ENCODE data around the gene STXBP1.
"Not testable (repeated sequence)": the region's sequence is repeated elsewhere in the genome, so short reads cannot be mapped to it uniquely, and the experiment has no call there.

The STXBP1 gene

DNA sequence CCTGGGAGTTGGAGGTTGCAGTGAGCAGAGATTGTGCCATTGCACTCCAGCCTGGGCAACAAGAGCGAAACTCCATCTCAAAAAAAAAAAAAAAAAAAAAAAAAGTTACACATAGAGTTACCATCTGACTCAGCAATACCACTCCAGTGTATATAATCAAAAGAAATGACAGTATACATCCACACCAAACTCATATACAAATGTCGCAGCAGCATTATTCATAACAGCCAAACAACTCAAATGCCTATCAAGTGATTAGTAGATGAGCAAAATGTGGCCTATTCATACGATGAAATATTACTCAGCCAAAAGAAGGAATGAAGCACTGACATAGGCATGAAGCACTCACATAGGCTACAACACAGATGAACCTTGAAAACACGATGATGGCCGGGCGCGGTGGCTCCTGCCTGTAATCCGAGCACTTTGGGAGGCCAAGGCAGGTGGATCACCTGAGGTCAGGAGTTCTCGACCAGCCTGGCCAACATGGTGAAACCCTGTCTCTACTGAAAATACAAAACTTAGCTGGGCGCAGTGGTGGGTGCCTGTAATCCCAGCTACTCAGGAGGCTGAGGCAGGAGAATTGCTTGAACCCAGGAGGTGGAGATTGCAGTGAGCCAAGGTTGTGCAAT lies 9.4 kb downstream of the STXBP1 start:
- DNase-seq (ENCODE audit: low read depth in 2 of 2) = not testable (repeated sequence)

DNA sequence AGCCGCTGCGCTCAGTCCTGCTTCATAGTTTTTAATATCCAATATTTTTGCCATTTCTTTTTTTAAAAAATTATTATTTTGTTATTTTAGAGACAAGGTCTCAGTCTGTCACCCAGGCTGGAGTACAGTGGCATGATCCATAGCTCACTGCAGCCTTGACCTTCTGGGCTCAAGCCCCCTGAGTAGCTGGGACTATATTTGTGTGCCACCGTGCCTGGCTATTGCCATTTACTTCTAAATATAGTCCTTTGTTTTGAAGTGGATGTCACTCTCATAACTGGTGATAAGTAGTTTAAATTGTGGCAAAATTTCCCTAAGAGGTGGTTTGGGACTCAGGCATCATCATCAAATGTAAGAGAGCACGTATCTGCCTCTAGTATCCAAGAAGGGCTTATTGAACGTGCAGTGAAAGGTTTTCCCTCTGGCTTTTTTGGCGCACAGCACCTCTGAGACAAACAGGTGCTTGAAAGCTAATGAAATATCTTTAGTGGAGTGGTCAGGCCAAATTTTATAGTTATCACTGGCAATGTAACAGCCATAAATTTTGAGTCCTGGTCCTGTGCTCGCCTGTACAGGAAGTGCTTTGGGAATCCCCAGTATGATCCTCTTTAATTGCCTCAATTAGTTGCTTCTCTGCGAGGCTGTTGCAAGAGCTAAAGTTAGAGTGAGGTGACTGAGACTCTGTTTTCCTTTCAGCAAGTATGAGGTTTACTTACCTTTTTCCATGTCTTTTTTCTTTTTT lies 14.8 kb downstream of the STXBP1 start:
- no peak for DNase-seq (ENCODE audit: low read depth in 2 of 2)

DNA sequence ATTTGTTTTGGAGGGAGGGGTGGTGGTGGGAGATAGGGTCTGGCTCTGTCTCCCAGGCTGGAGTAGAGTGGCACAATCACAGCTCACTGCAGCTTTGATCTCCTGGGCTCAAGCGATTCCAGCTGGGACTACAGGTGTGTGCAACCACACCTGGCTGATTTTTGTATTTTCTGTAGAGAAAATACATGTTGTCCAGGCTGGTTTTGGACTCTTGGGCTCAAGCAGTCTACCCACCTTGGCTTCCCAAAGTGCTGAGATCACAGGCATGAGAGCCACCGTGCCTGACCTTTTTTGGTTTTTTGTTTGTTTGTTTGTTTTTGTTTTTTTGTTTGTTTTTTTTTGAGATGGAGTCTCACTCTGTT lies 15.4 kb downstream of the STXBP1 start:
- DNase-seq (ENCODE audit: low read depth in 2 of 2) = no peak

DNA sequence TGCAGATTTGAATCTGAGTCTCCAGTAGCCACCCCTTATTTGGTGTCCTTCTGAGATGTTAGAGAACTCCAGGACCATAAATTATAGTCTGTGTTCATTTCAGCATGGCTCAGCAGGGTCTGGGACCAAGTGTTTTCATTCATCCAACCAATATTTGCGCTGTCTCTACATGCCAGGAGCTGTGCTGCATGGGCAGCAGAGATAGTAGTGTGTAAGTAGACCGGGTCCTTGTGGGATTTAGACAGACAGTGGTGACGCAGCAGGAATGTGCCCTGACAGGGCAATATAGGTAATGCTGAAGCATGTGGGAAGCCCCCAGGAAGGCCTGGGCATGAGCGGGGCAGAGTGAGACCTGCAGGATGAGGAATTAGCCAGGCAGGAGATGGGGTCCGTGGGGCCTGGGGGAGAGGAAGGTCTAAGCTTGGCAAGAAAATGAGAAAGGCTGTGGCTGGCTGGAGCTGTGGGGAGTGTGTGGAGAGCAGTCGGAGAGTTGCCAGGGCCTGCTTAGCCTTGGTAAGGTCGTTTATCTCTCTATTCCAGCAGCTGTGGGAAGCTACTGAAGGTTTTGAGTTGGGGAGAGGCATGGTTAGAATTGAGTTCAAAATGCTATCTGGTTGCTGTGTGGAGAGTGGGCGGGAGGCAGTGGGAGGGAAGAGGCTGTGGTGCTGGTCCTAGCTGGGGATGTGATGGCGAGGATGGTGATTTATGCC lies 16.8 kb downstream of the STXBP1 start:
- no peak for DNase-seq (ENCODE audit: low read depth in 2 of 2)

DNA sequence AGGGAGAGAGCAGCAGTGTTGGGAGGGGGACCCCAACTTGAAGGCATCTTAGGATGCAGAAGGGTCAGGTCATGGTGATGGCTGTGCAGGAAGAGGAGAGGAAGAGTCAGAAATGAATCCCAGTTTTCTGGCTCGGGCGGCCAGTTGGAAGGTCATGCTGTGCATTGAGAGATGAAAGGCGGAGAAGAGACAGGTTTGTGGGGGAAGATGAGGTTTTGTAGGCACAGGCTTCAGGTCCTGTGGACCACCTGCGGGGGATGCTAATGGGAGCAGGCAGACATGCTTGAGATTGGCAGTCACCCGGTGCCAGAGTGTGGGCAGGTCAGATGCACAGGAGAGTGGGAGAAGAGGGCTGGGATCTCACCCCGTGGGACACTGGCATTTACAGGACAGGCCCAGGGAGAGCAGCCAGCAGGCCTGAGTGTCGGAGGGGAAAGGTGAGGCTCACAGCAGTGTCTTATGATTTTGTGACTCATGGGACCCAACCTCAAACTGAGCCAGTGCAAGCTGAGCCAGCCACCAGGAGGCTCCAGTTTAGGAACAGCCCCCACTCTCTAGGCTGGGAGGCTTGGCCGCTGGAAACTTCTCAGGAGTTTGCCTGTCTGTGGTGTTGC lies 17.5 kb downstream of the STXBP1 start:
- DNase-seq (ENCODE audit: low read depth in 2 of 2) = no peak

DNA sequence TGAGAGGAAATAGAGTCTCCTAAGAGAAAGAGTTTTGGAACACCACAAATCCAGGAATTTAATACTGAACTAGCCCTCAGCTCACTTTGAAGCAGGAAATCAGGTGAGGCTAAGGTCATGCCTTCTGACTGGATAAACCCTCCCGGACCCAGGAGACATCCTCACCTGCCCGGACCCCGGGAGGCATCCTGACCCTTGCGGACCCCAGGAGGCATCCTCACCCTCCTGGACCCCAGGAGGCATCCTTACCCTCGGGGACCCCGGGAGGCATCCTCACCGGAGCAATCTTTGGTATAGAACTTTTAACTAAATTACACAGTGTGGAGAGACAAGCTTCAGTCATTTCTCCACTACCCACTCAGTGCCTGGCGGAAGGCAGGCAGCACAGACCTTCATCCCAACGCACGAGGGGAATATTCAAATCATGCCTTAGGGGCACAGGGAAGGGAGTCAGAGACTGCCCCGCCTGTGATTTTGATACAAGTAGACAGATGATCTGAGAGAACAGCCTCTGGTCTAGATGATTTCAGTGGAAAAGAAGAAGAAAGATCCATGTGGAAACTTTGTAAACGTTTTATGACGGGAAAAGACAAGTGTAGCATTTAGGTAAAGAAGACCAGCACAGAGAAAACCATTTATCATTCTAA lies 21.3 kb downstream of the STXBP1 start:
- no peak for DNase-seq (ENCODE audit: low read depth in 2 of 2)

DNA sequence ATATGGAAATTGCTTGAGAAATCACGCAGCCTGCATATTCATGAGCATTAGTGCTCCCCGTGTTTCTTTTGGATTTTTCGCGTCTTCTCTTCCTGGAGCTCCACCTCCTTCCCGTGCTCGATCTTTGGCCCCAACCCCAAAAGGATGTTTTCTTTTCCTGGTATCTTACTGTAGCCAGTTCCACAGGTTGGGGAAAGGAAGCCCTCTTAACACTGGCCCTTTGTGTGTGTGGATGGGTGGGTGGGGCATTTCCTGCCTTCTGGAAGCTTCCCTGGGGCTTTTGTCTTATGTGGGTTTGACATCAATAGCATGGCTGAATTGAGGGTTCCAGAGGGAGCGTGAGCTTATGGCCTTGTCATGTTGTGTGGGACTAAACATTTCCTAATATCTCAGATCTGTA lies 21.9 kb downstream of the STXBP1 start:
- DNase-seq (ENCODE audit: low read depth in 2 of 2) = no peak

DNA sequence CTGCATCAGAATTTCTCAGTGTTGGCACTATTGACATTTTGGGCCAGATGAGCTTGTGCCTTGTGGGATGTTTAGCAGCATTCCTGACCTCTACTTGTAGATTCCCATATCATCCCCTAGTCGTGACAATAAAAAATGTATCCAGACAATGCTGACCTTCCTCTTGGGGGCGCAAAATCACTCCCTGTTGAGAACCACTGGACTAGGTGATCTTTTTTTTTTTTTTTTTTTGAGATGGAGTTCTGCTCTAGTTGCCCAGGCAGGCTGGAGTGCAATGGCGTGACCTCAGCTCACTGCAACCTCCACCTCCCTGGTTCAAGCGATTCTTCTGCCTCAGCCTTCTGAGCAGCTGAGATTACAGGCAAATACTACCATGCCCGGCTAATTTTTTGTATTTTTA lies 22.6 kb downstream of the STXBP1 start:
- no peak for DNase-seq (ENCODE audit: low read depth in 2 of 2)

DNA sequence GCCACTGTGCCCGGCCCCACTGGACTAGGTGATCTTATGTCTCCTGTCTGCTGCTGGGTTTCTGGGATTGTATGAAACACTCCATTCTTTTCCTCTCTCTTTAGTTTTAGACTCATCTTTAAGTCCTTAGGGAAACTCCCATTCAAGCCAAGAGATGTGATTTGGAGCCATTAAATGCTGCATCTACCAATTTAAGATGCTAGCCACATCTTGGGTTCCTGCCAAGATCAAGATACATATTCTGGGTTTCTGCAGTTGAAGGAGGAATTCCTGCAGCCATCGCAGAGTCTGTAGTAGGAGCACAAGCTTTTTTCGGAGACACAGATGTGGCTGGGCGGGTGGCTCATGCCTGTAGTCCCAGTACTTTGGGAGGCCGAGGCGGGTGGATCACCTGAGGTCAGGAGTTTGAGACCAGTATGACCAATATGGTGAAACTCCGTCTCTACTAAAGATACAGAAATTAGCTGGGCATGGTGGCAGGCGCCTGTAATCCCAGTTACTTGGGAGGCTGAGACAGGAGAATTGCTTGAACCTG lies 23.2 kb downstream of the STXBP1 start:
- no peak for DNase-seq (ENCODE audit: low read depth in 2 of 2)

DNA sequence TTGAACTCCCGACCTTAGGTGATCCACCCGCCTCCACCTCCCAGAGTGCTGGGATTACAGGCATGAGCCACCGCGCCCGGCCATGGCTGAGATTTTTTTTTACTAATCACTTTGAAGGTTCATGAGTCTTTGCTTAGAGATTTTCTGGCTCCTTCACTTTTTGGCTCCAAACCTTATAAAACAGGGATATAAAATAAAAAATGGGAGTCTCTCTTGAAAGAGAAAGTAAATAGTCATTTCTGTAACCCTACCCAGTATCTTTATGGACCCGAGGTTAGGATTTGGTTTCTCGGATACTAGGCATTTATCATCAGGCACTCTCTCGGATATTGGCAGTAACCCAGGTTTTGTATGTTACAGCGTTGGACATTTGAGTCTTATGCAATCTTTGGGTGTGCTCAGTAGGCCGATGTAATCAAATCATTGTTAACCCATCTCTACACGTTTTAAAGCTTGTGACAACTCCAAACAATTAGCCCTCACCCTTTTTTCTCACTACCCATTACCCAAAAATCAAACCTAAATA lies 25.3 kb downstream of the STXBP1 start:
- no peak for DNase-seq (ENCODE audit: low read depth in 2 of 2)

DNA sequence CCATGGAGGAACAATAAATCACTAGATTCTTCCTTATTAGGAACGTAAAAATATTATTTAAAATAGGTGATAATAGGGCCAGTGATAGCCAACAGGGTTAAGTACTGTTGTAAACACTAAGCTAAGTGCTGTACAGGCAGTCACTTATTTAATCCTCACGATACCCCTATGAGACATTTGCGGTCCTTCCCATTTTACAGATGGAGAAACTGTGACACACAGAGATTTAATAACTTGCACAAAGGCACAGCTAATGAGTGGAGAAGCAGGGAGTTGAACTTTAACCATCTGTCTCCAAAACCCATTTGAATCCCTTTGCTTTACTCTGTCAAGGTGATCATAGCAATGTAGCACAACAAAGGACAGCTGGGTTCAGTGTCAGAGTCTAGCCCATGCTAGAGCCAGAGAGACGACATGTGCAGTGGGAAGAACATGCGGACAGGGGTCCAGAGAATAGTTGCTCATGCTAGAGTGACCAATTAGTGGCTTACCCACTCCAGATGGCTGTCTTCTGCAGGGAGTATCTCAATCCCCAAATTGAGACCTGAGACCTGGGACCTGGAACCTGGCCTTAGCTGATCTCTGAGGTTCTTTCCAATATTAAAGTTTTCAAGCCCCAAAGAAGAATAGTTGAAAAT lies 28.9 kb downstream of the STXBP1 start:
- DNase-seq (ENCODE audit: low read depth in 2 of 2) = no peak

DNA sequence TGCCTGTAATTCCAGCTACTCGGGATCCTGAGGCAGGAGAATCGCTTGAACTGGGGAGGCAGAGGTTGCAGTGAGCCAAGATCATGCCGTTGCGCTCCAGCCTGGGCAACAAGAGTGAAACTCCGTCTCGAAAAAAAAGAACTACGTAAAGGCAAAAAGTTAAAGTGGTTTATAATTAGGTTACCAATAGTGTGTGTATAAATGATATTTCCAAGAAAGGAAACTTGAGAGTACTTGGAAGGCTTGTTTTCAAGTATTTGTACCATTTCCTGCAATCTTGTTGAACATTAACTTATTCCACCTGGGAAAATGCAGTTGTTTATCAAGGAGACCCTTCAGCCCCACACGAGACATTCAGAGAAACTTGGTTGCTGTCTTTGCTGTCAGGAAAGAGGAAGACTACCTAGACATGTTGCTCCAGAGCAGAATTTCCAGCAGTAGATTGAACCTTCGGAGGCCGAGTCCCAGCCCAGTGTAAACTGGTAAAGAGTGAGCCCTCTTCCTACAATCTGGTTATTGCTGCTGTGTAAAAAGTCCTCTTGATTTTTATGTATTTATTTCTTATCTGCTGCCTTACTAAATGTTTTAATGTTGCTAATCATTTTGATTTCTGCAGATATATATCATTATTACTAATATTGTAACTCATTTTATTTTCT lies 30.1 kb downstream of the STXBP1 start:
- DNase-seq (ENCODE audit: low read depth in 2 of 2) = no peak

DNA sequence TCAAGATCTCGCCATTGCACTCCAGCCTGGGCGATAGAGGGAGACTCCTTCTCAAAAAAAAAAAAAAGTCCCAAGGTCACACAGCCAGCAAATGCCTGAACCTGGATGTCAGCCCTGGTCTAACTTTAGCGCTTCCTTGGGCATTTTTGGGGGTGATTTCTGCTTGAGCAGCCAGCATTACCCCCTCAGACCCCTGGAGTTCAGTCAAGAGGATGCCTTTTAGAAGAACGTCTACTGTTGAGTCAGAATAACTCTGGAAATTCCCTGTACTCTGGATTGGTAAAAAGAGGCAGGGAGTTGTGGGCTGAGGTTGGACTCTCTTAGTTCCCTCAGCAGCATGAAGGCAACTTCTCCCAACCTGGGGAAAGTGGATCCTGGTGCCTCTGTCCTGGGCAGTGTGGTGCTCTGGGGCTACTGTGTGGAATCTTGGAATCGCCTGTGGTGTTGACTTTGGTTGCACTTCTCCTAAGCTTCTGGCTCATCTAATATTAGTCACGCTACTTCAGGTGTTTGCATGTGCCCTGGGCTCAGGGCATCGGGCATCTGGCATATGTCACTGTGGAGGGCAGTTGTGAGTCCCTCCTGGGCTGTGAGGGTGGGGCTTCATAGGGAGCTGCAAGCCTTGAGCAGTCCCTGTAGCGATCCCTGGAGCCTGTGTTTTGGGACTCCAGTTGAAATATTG lies 32.2 kb downstream of the STXBP1 start:
- DNase-seq (ENCODE audit: low read depth in 2 of 2) = no peak

DNA sequence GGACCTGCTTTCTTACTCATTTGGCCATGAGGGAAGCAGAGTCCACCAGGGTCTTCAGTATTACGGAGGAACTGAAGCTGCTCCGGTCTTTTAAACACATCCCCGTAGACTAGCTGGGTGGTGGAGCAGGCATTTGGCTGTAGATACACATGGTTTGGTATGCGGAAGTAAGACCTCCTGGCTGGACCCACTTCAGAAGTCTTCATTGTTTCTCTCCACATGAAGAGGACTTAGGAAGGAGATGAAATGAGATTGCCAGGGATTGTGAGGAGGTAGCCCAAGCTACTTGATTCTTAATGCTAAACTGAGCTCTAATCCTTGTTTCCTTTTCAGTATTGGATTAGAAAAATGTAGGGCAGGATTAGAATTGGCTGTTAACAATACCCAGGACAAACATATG lies 32.9 kb downstream of the STXBP1 start:
- no peak for DNase-seq (ENCODE audit: low read depth in 2 of 2)

DNA sequence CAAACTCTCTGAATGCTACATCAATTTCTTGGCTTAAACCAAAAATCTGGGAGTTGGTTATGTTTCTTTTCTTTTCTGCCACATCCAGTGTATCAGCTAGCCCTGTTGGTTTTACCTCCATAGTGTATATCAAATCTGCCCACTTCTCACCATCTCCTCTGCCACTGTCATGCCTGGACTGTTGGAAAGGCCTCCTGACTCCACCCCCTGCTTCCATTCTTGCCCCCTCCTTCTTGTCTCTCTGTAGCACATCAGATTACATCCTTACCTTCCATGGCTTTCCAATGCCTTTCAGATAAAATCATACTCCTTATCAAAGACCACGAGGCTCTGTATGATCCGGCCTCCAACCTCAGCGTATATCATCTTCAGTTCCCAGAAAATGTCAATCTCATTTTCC lies 35.4 kb downstream of the STXBP1 start:
- DNase-seq (ENCODE audit: low read depth in 2 of 2) = no peak

DNA sequence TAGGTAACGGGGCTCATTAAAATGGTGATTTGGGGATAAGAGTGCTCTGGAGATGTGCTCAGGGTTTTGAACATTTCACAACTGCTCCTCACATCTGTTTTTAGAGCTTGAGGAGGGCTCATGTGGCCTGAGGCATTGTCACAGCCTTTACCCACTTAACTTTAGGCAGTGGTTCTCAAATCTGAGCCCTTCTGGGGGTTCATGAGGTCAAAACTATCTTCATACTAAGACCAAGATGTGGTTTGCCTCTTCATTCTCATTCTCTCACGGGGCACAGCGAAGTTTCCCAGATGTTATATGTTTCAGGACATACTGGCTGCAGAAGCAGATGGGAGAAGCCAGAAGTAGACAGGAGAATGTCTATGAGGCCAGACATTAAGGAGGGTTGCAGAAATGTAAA lies 38.4 kb downstream of the STXBP1 start:
- no peak for DNase-seq (ENCODE audit: low read depth in 2 of 2)

DNA sequence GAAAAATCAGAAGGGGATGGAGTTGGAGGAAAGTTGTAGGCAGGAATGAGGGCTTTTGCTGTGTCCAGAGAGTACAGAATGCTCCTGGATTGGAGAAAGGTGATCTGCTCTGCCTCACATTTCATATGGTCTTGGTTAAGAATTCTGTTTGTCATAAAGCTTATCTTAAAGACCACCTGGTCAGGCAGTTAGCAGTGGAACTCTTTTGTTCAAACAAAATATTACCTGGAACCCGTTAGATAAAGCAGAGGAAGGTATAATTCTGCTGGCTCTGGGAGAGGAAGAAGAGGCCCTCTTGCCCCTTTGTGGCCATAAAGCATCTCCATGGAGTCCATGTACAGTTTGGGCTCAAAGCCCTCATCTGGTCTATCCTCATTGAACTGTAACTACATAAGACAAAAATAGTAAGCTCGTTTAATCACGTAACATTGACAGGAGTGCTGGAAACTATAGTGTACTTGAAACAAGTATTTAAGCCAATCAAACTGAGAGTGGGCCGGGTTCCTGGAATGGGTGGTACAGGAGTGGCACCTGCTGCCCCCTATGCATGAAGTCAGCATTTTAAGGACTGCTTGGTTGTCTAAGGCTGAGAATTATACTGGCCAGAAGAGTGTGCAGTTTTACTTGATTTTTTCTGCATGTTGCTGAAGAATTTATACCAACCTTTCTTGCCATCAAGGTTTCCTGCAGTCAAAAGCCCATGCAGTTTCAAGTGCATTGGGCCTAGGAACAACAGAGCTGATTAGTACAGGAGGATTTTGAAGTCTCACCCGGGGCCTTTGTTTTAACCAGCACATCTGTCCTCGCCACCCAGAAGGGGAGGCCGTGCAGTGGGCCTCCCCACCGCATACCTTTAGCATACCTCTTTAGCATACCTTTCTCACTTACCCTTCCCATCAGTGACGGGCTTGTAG lies 39.9 kb downstream of the STXBP1 start:
- no peak for DNase-seq (ENCODE audit: low read depth in 2 of 2)

DNA sequence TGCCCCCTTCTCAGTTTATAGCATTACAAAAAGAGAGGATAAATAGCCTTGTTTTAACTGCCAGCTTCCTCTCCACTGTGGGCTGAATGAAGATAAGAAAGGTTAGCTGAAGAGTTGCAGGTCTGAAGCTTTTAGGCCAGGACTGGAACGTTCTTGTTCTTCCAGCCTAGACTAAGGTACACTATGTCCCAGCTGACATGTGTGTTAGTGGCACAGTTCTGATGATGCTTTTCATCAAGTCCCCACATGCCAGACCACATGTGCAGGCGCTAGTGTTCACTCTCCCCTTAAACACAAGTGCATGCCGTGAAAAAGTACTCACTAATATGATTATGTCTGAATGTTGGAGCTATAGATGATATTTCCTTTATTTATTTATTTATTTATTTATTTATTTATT lies 40.7 kb downstream of the STXBP1 start:
- DNase-seq (ENCODE audit: low read depth in 2 of 2) = no peak

DNA sequence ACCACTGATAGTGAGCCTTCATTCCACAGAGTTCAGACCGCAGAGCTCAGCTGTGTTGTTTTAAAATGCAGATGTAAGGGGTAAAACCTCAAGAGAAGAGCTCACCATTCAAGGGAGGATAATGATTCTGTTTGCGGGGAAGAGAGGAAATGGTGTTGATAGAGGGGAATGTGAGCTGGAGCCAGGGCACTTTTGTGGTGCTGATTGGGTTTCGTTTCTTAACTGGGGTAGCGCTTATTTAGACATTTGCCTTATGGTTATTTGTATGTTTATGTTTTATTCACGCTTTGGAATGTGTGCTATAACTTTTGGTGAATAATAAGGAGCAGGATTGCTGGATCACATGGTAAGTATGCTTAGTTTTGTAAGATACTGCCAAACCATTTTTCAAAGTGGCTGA lies 42.5 kb downstream of the STXBP1 start:
- DNase-seq (ENCODE audit: low read depth in 2 of 2) = no peak

Data from stimulated activated CD4-positive, alpha-beta T cell treated with anti-CD3 and anti-CD28 coated beads, Interleukin-1b, Interleukin-23, amount 100 ng/mL, for 4 hours (primary cell).